IPS-15b (cell line): ENCODE measurements around the gene RAB3A.

ENCODE experiments used
- H3K27me3 ChIP-seq: one replicate; pipeline ENCODE4 v1.6.1; 2013; ENCODE audit warnings: low read length; ENCODE audit not compliant: control insufficient read depth, insufficient read depth
- H3K36me3 ChIP-seq: one replicate; pipeline ENCODE4 v1.6.1; 2013; ENCODE audit warnings: low read length; ENCODE audit not compliant: control insufficient read depth, insufficient read depth
- H3K4me1 ChIP-seq: one replicate; pipeline ENCODE4 v1.6.1; 2013; ENCODE audit warnings: mild to moderate bottlenecking, low read length; ENCODE audit not compliant: control insufficient read depth, insufficient read depth
- H3K4me3 ChIP-seq: one replicate; pipeline ENCODE4 v1.5.1; 2013; ENCODE audit warnings: low read depth, low read length
- H3K9ac ChIP-seq: one replicate; pipeline ENCODE4 v1.6.1; 2013; ENCODE audit warnings: low read depth, mild to moderate bottlenecking, low read length
- H3K9me3 ChIP-seq: one replicate; pipeline ENCODE4 v1.6.1; 2013; ENCODE audit warnings: mild to moderate bottlenecking, low read length; ENCODE audit not compliant: control insufficient read depth, insufficient read depth

RAB3A gene

DNA sequence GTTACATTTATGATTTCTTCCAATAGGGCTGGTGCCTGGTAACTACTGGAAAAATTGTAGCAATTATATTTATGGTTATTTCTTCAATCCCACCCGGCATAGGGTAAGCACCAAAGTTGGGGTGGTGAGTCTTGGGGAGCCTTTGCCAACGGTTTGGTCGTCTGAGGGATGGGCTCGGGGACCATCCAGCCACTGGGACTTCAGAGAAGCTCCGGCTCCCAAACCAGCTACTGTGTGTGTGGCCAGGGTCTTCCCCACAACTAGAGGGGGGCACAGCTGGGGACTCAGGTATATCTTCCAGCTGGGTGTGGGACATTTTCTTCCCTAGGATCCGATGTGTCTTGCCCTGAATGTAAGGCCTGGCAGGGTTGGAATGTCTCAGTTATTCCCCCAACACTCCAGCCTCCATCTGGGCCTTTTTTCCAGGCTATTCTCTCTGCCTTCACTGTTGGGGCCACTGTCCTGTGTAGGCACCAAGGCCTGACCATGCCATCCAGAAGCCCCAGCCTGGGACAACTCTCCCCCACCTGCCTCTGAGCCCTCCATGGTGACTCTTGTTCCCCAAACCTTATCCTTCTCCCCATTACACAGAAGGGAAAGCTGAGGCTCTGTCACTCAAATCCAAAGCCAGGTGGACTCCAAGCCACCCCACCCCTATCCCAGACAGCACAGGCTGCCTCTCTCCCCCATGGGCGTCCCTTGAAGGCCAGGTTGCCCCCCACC lies 31.4 kb downstream of the RAB3A start:
- Histone ChIP-seq H3K9ac (no peak overlapping the region), H3K9me3 (no peaks in the 10 kb centered on the region), H3K4me3 (no peak overlapping the region), H3K27me3 (peaks cover 10% of the 10 kb centered on the region), H3K36me3 (peaks cover 15% of the 10 kb centered on the region), H3K4me1 (peaks cover 5% of the 10 kb centered on the region)

- Histone ChIP-seq H3K36me3 (peaks cover 16% of the 10 kb centered on the region), H3K9me3 (no peaks in the 10 kb centered on the region), H3K4me3 (no peak overlapping the region), H3K27me3 (peaks cover 10% of the 10 kb centered on the region), H3K9ac (no peak overlapping the region), H3K4me1 (peaks cover 5% of the 10 kb centered on the region)
Observed at GRCh38 chr19:18171605-18172327, 32.1 kb downstream of the RAB3A start.

DNA sequence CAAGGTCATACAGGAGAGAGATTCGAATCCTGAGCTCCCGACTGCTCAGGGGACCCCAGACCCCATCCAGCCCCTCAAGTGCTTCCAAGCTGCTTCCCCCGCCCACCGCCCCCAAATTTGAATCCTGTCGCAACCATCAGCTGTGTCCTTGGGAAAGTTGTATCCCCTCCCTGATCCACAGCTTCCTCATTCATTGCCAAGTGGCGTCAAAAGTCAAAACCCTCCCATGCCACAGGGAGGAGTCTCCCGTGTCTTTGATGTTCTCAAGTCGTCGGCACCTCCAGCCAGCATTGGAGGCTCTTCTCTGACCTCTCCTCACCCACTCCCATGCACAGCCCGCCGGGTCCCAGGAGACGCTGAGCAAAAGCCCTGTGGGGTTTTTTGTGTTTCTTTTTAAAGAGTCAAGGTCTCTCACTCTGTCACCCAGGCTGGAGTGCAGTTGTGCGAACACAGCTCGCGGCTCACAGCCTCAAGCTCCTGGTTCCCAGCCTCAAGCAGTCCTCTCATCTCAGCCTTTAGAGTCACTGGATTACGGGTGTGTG lies 33.1 kb downstream of the RAB3A start:
- Histone ChIP-seq H3K4me1 (peaks cover 5% of the 10 kb centered on the region), H3K4me3 (no peak overlapping the region), H3K9me3 (no peaks in the 10 kb centered on the region), H3K9ac (no peak overlapping the region), H3K27me3 (peaks cover 10% of the 10 kb centered on the region), H3K36me3 (peaks cover 22% of the 10 kb centered on the region)

DNA sequence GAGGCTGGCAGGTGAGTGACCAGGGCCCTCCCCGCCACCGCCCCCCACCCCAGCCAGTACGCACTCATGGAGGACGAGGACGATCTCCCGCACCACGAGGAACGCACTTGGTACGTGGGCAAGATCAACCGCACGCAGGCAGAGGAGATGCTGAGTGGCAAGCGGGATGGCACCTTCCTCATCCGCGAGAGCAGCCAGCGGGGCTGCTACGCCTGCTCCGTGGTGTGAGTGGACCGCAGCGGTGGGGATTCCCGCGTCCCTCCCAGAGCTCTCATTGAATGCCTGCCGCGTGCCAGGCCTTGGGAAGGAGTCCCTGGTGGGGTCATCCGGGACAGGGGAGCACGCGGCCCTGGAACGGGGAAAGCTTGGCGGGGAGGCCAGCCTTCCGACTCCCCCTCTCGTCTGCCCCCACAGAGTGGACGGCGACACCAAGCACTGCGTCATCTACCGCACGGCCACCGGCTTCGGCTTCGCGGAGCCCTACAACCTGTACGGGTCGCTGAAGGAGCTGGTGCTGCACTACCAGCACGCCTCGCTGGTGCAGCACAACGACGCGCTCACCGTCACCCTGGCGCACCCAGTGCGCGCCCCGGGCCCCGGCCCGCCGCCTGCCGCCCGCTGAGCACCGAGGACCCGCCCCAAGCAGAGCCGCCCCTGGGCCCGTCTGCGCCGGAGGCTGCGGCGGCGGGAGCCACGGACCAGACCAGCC lies 35.0 kb downstream of the RAB3A start:
- no peaks in the 10 kb centered on the region for H3K27me3 ChIP-seq
- H3K36me3 ChIP-seq = peaks cover 27% of the 10 kb centered on the region
- no peaks in the 10 kb centered on the region for H3K9me3 ChIP-seq
- no peaks in the 10 kb centered on the region for H3K4me1 ChIP-seq
- no peak overlapping the region for H3K9ac ChIP-seq
- no peak overlapping the region for H3K4me3 ChIP-seq

DNA sequence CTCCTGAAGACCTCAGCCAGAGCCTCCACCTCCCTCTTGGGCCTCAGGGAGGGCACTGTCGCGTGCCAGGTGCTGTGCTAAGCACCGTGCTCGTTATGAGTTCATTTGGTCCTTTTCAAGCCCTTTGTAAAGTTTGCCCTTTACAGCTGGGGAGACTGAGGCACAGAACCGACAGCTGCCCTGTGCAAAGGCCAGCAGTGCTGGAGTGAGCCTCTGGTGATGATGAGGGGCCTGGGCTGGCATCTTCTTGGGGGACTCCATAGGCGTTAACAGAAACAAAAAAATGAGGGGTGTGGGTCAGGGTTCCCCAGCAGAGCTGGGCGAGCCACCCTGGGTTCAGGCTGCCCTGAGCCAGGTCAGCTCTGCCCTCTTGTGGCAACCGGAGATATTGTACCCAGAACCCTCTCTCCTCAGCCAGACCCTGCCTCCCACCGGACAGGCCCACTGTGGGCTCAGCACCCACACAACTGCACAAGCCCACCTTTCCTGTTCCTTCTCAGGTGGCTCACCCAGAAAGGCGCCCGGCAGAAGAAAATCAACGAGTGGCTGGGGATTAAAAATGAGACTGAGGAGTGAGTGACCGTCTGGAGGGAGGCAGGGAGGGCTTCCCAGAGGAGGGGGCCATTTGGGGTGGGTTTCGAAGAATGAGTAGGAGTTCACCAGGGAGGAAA lies 35.7 kb downstream of the RAB3A start:
- no peak overlapping the region for H3K9ac ChIP-seq
- peaks cover 31% of the 10 kb centered on the region for H3K36me3 ChIP-seq
- no peak overlapping the region for H3K4me3 ChIP-seq

DNA sequence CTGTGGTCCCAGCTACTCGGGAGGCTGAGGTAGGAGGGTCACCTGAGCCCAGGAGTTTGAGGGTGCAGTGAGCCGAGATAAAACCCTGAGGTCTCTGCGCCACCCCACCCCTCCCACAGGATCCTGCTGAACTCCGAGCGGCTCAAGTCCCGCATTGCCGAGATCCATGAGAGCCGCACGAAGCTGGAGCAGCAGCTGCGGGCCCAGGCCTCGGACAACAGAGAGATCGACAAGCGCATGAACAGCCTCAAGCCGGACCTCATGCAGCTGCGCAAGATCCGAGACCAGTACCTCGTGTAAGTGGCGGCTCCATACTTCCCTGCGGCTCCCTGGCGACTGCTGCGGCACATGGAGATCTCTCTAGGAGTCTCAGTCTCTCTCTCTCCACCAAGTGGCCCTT lies 36.8 kb downstream of the RAB3A start:
- Histone ChIP-seq H3K4me1 (no peaks in the 10 kb centered on the region), H3K27me3 (no peaks in the 10 kb centered on the region), H3K9ac (no peak overlapping the region), H3K36me3 (peaks cover 42% of the 10 kb centered on the region), H3K9me3 (no peaks in the 10 kb centered on the region), H3K4me3 (no peak overlapping the region)

More for the DNA sequence above, 35.7 kb downstream of the RAB3A start:
- H3K4me1 ChIP-seq = no peaks in the 10 kb centered on the region
- no peaks in the 10 kb centered on the region for H3K9me3 ChIP-seq
- no peaks in the 10 kb centered on the region for H3K27me3 ChIP-seq

DNA sequence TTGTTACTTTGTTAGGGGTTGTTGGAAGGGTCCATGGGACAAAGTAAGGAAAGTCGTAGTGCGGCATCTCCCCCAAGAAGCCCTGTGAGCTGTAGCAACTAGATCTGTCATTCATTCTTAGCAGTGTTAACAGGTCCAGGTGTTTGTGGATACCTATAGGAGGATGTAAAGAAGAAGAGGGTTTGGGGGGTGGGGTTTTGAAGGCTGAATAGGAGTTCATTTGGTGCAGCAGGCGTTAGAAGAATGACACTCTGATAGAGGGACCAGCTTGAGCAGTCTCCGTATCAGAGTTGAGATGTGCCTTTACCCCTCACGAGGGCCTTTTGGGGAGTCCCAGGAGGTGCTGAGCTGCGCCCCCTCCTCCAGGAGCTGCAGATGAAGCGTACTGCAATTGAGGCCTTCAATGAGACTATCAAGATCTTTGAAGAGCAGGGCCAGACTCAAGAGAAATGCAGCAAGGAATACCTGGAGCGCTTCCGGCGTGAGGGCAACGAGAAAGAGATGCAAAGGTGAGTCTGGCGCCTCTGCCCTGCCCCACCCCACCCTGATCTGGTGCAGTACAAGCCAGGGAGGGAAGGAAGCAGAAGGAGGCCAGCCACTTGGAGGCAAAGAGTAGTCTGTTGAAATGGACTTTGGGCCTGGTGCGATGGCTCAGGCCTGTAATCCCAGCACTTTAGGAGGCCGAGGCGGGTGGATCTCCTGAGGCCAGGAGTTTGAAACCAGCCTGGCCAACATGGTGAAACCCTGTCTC lies 37.9 kb downstream of the RAB3A start:
- H3K4me3 ChIP-seq = no peak overlapping the region
- no peaks in the 10 kb centered on the region for H3K9me3 ChIP-seq
- peaks cover 2% of the 10 kb centered on the region for H3K4me1 ChIP-seq
- peaks cover 48% of the 10 kb centered on the region for H3K36me3 ChIP-seq
- no peak overlapping the region for H3K9ac ChIP-seq
- H3K27me3 ChIP-seq = no peaks in the 10 kb centered on the region

GRCh38 chr19:18164072-18164471 lies 39.8 kb downstream of the RAB3A start:
- H3K4me3 ChIP-seq = no peak overlapping the region
- no peak overlapping the region for H3K9ac ChIP-seq
- peaks cover 43% of the 10 kb centered on the region for H3K36me3 ChIP-seq
- peaks cover 2% of the 10 kb centered on the region for H3K4me1 ChIP-seq
- H3K9me3 ChIP-seq = no peaks in the 10 kb centered on the region
- no peaks in the 10 kb centered on the region for H3K27me3 ChIP-seq

- Histone ChIP-seq H3K9ac (no peak overlapping the region), H3K4me1 (peaks cover 2% of the 10 kb centered on the region), H3K4me3 (peak overlapping the region; percentile 55), H3K9me3 (no peaks in the 10 kb centered on the region), H3K36me3 (peaks cover 35% of the 10 kb centered on the region), H3K27me3 (no peaks in the 10 kb centered on the region)
Observed at GRCh38 chr19:18161636-18162002, 42.2 kb downstream of the RAB3A start.

DNA sequence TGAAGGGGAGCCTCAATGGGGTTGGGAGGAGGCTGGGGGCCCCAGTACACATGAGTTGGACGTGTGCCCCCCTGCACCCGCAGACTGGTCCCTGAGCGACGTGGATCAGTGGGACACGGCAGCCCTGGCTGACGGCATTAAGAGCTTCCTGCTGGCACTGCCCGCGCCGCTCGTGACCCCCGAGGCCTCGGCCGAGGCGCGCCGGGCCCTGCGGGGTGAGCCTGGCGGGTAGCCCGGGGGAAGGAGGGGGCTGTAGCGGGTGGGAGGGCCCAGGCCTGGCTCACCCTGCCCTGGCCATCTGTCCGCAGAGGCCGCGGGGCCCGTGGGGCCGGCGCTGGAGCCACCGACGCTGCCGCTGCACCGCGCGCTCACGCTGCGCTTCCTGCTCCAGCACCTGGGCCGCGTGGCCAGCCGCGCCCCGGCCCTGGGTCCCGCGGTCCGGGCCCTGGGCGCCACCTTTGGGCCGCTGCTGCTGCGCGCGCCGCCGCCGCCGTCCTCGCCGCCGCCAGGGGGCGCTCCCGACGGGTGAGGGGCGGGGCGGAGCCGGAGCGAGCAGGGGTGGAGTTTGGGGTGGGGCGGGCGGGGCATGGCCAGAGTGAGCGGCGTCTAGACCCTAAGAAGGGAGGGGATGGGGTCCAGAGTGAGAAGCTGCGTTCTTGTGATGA lies 42.7 kb downstream of the RAB3A start:
- Histone ChIP-seq H3K27me3 (no peaks in the 10 kb centered on the region), H3K4me1 (peaks cover 2% of the 10 kb centered on the region), H3K4me3 (peak overlapping the region; percentile 55), H3K9me3 (no peaks in the 10 kb centered on the region), H3K9ac (peak overlapping the region; percentile 37), H3K36me3 (peaks cover 35% of the 10 kb centered on the region)
